ENCODE data around the gene AMN. TPM values are rescaled to one million over a fixed set of nuclear protein-coding genes. Genes with fewer than 3 reads are reported as not detected.

AMN gene
- total RNA-seq, 6 experiments from 2014 or later, result 7.1 to 69.1 (median 28.6) TPM

- 71% methylated on average over 4 of the region's 6 CpGs for WGBS (ENCODE audit: insufficient coverage, low coverage, low lambda C conversion rate, missing lambda C conversion rate)
- Histone ChIP-seq H3K36me3 (peaks cover 0 to 2% (median under 1%) of the 10 kb centered on the region in 4 donors), H3K27ac (no peak overlapping the region), H3K27me3 (no peaks in the 10 kb centered on the region), H3K4me3 (no peak overlapping the region), H3K9me3 (no peaks in the 10 kb centered on the region), H3K4me1 (peaks cover 0 to 16% (median 6%) of the 10 kb centered on the region in 4 donors)
- DNase-seq (no peak), ATAC-seq (peak; percentile 21 to 66 (median 42))
- no peak for TF ChIP-seq POLR2A (IDR thresholded peaks at IDR 0.05)
- TF ChIP-seq, protein P1, sequence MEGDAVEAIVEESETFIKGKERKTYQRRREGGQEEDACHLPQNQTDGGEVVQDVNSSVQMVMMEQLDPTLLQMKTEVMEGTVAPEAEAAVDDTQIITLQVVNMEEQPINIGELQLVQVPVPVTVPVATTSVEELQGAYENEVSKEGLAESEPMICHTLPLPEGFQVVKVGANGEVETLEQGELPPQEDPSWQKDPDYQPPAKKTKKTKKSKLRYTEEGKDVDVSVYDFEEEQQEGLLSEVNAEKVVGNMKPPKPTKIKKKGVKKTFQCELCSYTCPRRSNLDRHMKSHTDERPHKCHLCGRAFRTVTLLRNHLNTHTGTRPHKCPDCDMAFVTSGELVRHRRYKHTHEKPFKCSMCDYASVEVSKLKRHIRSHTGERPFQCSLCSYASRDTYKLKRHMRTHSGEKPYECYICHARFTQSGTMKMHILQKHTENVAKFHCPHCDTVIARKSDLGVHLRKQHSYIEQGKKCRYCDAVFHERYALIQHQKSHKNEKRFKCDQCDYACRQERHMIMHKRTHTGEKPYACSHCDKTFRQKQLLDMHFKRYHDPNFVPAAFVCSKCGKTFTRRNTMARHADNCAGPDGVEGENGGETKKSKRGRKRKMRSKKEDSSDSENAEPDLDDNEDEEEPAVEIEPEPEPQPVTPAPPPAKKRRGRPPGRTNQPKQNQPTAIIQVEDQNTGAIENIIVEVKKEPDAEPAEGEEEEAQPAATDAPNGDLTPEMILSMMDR (IDR thresholded peaks at IDR 0.05), result peak in 1 of 4 donors; percentile 4
- intact Hi-C loops (cut with DNase I), result no loop called here
These were observed 44.1 kb upstream of the AMN start for GRCh38 chr14:102878174-102878969.

DNA sequence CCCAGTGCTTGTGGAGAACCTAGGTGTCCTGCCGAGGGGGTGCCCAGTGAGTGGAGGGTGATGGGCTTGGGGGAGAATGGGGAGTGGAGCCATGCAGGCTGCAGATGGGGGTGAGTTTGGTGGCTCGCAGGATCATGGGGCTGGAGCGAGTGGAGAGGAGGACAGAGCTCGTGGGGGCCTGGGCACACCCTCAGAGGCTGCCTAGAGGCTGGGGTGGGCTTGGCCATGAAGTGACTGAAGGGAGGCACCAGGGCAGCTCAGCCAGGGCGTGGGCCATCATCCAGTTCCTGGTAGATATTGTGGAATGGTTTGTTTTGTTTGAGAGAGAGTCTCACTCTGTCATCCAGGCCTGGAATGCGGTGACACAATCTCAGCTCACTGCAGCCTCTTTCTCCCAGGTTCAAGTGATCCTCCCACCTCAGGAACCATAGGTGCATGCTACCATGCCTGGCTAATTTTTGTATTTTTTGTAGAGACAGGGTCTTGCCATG is 43.4 kb upstream of the AMN start:
- H3K27ac ChIP-seq, result no peak overlapping the region
- 80% methylated on average over 1 of the region's 6 CpGs for WGBS (ENCODE audit: insufficient coverage, low coverage, low lambda C conversion rate, missing lambda C conversion rate)
- no peaks in the 10 kb centered on the region for H3K27me3 ChIP-seq
- H3K36me3 ChIP-seq, result peaks cover 0 to 7% (median 1%) of the 10 kb centered on the region in 4 donors
- H3K4me3 ChIP-seq, result no peak overlapping the region
- H3K9me3 ChIP-seq, result no peaks in the 10 kb centered on the region
- DNase-seq (peak in 1 of 3 donors; percentile 56), ATAC-seq (peak; percentile 56 to 96 (median 85))
- no peak for TF ChIP-seq POLR2A (IDR thresholded peaks at IDR 0.05)
- TF ChIP-seq, protein P1 (IDR thresholded peaks at IDR 0.05), result no peak
- intact Hi-C loops (cut with DNase I), result no loop called here
- peaks cover 0 to 12% (median 4%) of the 10 kb centered on the region in 4 donors for H3K4me1 ChIP-seq

DNA sequence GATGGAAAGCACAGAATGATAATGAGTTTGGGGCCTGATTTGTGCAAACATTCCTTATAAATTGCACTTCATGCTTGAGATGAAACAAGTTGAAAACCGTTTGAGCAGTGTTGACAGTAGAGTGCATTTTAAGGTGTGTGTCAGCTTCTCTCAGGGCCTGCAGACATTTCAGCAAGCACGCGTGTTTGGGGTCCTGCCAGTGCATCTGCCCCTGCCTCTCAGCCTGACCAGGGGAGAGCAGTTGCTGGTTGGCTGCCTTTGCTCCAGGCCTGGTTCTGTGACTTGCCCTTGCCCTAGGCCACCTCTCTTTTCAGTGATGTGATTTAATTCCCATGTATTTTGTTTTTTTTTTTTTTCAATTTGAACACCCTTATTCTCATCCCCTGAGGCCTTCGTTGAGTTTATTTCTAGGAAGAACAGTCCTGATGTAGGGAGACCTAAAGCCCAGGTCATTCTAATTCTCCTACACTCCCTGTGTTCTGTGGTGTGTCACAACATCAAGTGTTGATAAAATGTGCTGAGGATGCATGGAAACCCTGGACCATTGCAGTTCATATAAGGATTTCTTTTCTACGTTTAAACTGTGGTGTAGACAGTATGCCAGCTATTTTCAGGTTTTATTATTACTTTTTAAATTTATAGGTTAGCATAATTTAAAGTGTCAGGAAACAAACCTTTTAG is 40.1 kb upstream of the AMN start:
- Histone ChIP-seq H3K27ac (no peak overlapping the region), H3K4me1 (peaks cover 0 to 9% (median 0%) of the 10 kb centered on the region in 4 donors), H3K36me3 (peaks cover 0 to 11% (median 0%) of the 10 kb centered on the region in 4 donors), H3K9me3 (no peaks in the 10 kb centered on the region), H3K4me3 (no peak overlapping the region), H3K27me3 (no peaks in the 10 kb centered on the region)
- 77% methylated on average over 3 of the region's 5 CpGs for WGBS (ENCODE audit: insufficient coverage, low coverage, low lambda C conversion rate, missing lambda C conversion rate)
- DNase-seq, result no peak
- ATAC-seq, result no peak
- TF ChIP-seq, protein P1 (IDR thresholded peaks at IDR 0.05), result no peak
- TF ChIP-seq POLR2A (IDR thresholded peaks at IDR 0.05), result no peak
- intact Hi-C loops (cut with DNase I), result no loop called here

GRCh38 chr14:102883089-102883541 is 39.3 kb upstream of the AMN start:
- Histone ChIP-seq H3K36me3 (peaks cover 0 to 11% (median 0%) of the 10 kb centered on the region in 4 donors), H3K27ac (no peak overlapping the region), H3K4me1 (peaks cover 0 to 9% (median 0%) of the 10 kb centered on the region in 4 donors), H3K4me3 (no peak overlapping the region), H3K27me3 (no peaks in the 10 kb centered on the region), H3K9me3 (no peaks in the 10 kb centered on the region)
- 94% methylated on average over 5 of the region's 5 CpGs for WGBS (ENCODE audit: insufficient coverage, low coverage, low lambda C conversion rate, missing lambda C conversion rate)
- intact Hi-C loops (cut with DNase I), result no loop called here
- ATAC-seq (no peak), DNase-seq (no peak)
- TF ChIP-seq POLR2A (IDR thresholded peaks at IDR 0.05), result no peak
- TF ChIP-seq, protein P1 (IDR thresholded peaks at IDR 0.05), result no peak
